ENCODE results near the gene CPLX1. TPM values are rescaled to one million over a fixed set of nuclear protein-coding genes. Genes with fewer than 3 reads are reported as not detected.

CPLX1 gene
- total RNA-seq, 1 experiment from 2014 or later: 3.9 TPM

DNA sequence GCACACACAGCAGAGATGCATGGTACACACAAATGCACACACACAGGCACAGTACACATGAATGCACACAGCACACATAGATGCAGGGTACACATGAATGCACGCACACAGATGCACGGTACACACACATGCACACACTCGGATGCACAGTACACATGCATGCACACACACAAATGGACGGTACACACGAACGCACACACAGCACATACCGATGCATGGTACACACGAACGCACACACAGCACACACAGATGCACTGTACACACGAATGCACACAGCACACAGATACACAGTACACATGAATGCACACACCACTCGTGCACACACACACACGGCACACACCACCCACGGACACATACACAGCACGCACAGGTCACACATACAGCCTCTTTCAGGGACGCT, 43.8 kb upstream of the CPLX1 start:
- H3K4me2 ChIP-seq: no peak overlapping the region
- H4K20me1 ChIP-seq (ENCODE audit: insufficient read depth): no peaks in the 10 kb centered on the region
- ChIA-PET CTCF (no interaction called here), POLR2A (ENCODE audit: unreplicated experiment) (no interaction called here)
- H3K36me3 ChIP-seq (ENCODE audit: low read depth): no peaks in the 10 kb centered on the region; the same call in 1 of the 2 replicates
- no peaks in the 10 kb centered on the region for H3K4me1 ChIP-seq (replicated peaks; ENCODE audit: insufficient read depth)
- intact Hi-C loops (cut with micrococcal nuclease; ENCODE audit: unreplicated experiment): no loop called here
- H3K27ac ChIP-seq: no peak overlapping the region
- no peak for DNase-seq
- no peak for TF ChIP-seq EZH2 (IDR thresholded peaks at IDR 0.05; ENCODE audit: low read depth)
- TF ChIP-seq, protein P1, sequence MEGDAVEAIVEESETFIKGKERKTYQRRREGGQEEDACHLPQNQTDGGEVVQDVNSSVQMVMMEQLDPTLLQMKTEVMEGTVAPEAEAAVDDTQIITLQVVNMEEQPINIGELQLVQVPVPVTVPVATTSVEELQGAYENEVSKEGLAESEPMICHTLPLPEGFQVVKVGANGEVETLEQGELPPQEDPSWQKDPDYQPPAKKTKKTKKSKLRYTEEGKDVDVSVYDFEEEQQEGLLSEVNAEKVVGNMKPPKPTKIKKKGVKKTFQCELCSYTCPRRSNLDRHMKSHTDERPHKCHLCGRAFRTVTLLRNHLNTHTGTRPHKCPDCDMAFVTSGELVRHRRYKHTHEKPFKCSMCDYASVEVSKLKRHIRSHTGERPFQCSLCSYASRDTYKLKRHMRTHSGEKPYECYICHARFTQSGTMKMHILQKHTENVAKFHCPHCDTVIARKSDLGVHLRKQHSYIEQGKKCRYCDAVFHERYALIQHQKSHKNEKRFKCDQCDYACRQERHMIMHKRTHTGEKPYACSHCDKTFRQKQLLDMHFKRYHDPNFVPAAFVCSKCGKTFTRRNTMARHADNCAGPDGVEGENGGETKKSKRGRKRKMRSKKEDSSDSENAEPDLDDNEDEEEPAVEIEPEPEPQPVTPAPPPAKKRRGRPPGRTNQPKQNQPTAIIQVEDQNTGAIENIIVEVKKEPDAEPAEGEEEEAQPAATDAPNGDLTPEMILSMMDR (conservative IDR thresholded peaks at IDR 0.05): no peak
- no peaks in the 10 kb centered on the region for H3K9me3 ChIP-seq (ENCODE audit: insufficient read depth, low read depth)
- H2AFZ ChIP-seq: no peak overlapping the region
- H3K4me3 ChIP-seq: no peak overlapping the region
- no peaks in the 10 kb centered on the region for H3K27me3 ChIP-seq (ENCODE audit: insufficient read depth, low read depth)
- no peaks in the 10 kb centered on the region for H3K79me2 ChIP-seq (ENCODE audit: low read depth)
- peaks cover 12% of the 10 kb centered on the region; the same call in 1 of the 2 replicates for H3F3A ChIP-seq (ENCODE audit: insufficient read depth, low read depth)
- no peaks in the 10 kb centered on the region for H3K9me2 ChIP-seq (ENCODE audit: insufficient read depth)
- no TSS peak for BruUV-seq (replicated peaks)

DNA sequence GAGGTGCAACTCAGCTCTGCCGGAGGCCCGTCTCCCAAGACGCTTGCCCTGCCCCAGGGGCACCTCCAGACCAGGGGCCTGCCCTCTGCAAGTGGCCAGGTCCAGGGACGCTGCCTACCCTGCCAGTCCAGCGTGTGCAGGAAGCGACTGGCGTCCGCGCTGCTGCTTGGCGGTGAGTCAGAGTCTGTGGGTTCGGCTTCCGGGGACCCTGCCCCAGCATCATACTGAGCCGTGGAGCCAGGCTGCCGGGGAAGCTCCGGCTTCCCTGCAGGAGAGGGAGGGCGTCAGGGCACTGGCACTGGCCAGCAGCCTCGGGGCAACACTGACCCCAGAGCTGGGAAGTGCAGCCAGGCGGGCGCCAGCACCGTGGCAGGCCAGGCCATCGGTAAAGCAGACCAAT, 42.5 kb upstream of the CPLX1 start:
- ChIA-PET CTCF (no interaction called here), POLR2A (ENCODE audit: unreplicated experiment) (no interaction called here)
- BruUV-seq (replicated peaks): no TSS peak
- no peaks in the 10 kb centered on the region for H3K4me1 ChIP-seq (replicated peaks; ENCODE audit: insufficient read depth)
- H3K79me2 ChIP-seq (ENCODE audit: low read depth): no peaks in the 10 kb centered on the region
- H2AFZ ChIP-seq: no peak overlapping the region
- H3K27ac ChIP-seq: no peak overlapping the region
- H3F3A ChIP-seq (ENCODE audit: insufficient read depth, low read depth): peaks cover 12% of the 10 kb centered on the region; the same call in 1 of the 2 replicates
- no peaks in the 10 kb centered on the region for H4K20me1 ChIP-seq (ENCODE audit: insufficient read depth)
- no peak overlapping the region for H3K4me3 ChIP-seq
- H3K36me3 ChIP-seq (ENCODE audit: low read depth): no peaks in the 10 kb centered on the region; the same call in 1 of the 2 replicates
- H3K9me3 ChIP-seq (ENCODE audit: insufficient read depth, low read depth): no peaks in the 10 kb centered on the region
- no peaks in the 10 kb centered on the region for H3K27me3 ChIP-seq (ENCODE audit: insufficient read depth, low read depth)
- intact Hi-C loops (cut with micrococcal nuclease; ENCODE audit: unreplicated experiment): no loop called here
- no peaks in the 10 kb centered on the region for H3K9me2 ChIP-seq (ENCODE audit: insufficient read depth)
- no peak overlapping the region for H3K4me2 ChIP-seq
- no peak for DNase-seq
- no peak for TF ChIP-seq EZH2 (IDR thresholded peaks at IDR 0.05; ENCODE audit: low read depth)
- TF ChIP-seq, protein P1 (conservative IDR thresholded peaks at IDR 0.05): no peak

DNA sequence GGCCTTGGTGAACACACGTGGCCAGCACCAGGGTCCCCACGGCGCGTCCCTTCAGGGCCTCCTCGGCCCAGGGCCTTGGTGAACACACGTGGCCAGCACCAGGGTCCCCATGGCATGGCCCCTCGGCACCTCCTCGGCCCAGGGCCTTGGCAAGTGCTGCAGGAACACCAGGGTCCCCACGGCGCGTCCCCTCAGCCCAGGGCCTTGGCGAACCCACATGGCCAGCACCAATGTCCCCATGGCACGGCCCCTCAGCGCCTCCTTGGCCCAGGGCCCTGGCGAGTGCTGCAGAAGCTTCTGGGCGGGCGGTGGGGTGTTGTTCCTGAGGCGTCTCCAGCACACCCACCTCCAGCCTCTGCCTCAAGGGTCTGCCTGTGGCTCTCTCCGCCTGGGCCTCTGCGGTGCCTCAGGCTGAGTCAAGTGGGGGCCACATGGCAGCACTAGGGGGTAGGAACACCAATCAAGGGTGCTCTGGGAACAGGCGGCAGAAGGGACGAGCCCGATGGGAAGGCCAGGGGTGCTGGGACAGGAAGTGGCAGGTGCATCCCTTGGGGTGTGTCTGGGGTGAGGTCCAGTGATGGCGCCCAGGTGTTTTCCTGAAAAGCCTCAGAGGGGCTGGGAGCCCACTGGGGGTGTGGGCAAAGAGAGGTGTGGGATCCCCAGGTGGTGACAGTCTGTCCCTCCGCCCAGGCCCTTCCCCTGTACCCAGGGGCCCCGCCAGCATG, 41.8 kb upstream of the CPLX1 start:
- TF ChIP-seq, protein P1 (conservative IDR thresholded peaks at IDR 0.05): no peak
- no peak for TF ChIP-seq EZH2 (IDR thresholded peaks at IDR 0.05; ENCODE audit: low read depth)
- intact Hi-C loops (cut with micrococcal nuclease; ENCODE audit: unreplicated experiment): no loop called here
- no peak overlapping the region for H3K4me3 ChIP-seq
- no peak overlapping the region for H2AFZ ChIP-seq
- no peaks in the 10 kb centered on the region for H3K27me3 ChIP-seq (ENCODE audit: insufficient read depth, low read depth)
- no peak overlapping the region for H3K27ac ChIP-seq
- no peaks in the 10 kb centered on the region for H4K20me1 ChIP-seq (ENCODE audit: insufficient read depth)
- H3K79me2 ChIP-seq (ENCODE audit: low read depth): no peaks in the 10 kb centered on the region
- H3K9me3 ChIP-seq (ENCODE audit: insufficient read depth, low read depth): no peaks in the 10 kb centered on the region
- POLR2A ChIA-PET (ENCODE audit: unreplicated experiment): no interaction called here
- H3K4me2 ChIP-seq: no peak overlapping the region
- no peaks in the 10 kb centered on the region for H3K4me1 ChIP-seq (replicated peaks; ENCODE audit: insufficient read depth)
- BruUV-seq (replicated peaks): no TSS peak
- peaks cover 7% of the 10 kb centered on the region; the same call in 1 of the 2 replicates for H3K36me3 ChIP-seq (ENCODE audit: low read depth)
- peaks cover 12% of the 10 kb centered on the region; the same call in 1 of the 2 replicates for H3F3A ChIP-seq (ENCODE audit: insufficient read depth, low read depth)
- DNase-seq: no peak
- CTCF ChIA-PET: no interaction called here
- H3K9me2 ChIP-seq (ENCODE audit: insufficient read depth): no peaks in the 10 kb centered on the region

Data from PC-9 (cell line).